Kidney epithelial cell (primary cell): ENCODE data around the gene TOMT. TPM values are rescaled to one million over a fixed set of nuclear protein-coding genes. Genes with fewer than 3 reads are reported as not detected.

Experiments
- DNase-seq: peaks from one replicate; pipeline ENCODE4 v3.0.0-alpha.2; 2010; ENCODE audit warnings: low read depth
- H3K27me3 ChIP-seq: 2 replicates; pipeline ENCODE4 v1.6.0; 2011; ENCODE audit warnings: low read length; ENCODE audit not compliant: control insufficient read depth, insufficient read depth
- H3K36me3 ChIP-seq: 2 replicates; pipeline ENCODE4 v1.5.1; 2011; ENCODE audit warnings: low read length; ENCODE audit not compliant: control insufficient read depth, insufficient read depth
- H3K4me3 ChIP-seq: 2 replicates; pipeline ENCODE4 v1.5.1; 2011; ENCODE audit warnings: low read depth, mild to moderate bottlenecking, control low read depth, low read length
- total RNA-seq: library from RNA; depleted of rRNA; stranded (reverse); fragments of >200 nt; gene quantifications from 2 replicates; pipeline ENCODE4 v1.2.3, GENCODE V29; 2015
- TF ChIP-seq, protein P1 (sequence below): IDR thresholded peaks from 2 replicates; pipeline ENCODE4 v1.5.1; 2011; ENCODE audit warnings: mild to moderate bottlenecking, moderate library complexity, low read length, control low read depth, inconsistent platforms; ENCODE audit not compliant: insufficient read depth, poor library complexity, severe bottlenecking

Gene TOMT, protein sequence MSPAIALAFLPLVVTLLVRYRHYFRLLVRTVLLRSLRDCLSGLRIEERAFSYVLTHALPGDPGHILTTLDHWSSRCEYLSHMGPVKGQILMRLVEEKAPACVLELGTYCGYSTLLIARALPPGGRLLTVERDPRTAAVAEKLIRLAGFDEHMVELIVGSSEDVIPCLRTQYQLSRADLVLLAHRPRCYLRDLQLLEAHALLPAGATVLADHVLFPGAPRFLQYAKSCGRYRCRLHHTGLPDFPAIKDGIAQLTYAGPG
- not detected in 2 replicates for total RNA-seq

DNA sequence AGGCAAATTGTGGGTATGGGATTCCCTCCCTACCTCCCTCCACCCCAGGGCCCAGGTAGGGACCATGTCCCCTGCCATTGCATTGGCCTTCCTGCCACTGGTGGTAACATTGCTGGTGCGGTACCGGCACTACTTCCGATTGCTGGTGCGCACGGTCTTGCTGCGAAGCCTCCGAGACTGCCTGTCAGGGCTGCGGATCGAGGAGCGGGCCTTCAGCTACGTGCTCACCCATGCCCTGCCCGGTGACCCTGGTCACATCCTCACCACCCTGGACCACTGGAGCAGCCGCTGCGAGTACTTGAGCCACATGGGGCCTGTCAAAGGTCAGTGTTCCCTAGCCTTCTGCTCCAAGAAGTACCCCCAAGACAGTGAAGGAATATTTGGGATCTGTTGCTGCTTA is at the start of gene TOMT:
TOMT (plus strand) TSS at position 37 of the 400 bp plus-strand sequence; CDS start at position 65, 28 bp downstream.
- TF ChIP-seq, protein P1, sequence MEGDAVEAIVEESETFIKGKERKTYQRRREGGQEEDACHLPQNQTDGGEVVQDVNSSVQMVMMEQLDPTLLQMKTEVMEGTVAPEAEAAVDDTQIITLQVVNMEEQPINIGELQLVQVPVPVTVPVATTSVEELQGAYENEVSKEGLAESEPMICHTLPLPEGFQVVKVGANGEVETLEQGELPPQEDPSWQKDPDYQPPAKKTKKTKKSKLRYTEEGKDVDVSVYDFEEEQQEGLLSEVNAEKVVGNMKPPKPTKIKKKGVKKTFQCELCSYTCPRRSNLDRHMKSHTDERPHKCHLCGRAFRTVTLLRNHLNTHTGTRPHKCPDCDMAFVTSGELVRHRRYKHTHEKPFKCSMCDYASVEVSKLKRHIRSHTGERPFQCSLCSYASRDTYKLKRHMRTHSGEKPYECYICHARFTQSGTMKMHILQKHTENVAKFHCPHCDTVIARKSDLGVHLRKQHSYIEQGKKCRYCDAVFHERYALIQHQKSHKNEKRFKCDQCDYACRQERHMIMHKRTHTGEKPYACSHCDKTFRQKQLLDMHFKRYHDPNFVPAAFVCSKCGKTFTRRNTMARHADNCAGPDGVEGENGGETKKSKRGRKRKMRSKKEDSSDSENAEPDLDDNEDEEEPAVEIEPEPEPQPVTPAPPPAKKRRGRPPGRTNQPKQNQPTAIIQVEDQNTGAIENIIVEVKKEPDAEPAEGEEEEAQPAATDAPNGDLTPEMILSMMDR = no peak
- H3K27me3 ChIP-seq = no peaks in the 10 kb centered on the region
- no peak within 1 kb of the TSS for H3K4me3 ChIP-seq
- DNase-seq = no peak
- H3K36me3 ChIP-seq = no peaks in the 10 kb centered on the region

DNA sequence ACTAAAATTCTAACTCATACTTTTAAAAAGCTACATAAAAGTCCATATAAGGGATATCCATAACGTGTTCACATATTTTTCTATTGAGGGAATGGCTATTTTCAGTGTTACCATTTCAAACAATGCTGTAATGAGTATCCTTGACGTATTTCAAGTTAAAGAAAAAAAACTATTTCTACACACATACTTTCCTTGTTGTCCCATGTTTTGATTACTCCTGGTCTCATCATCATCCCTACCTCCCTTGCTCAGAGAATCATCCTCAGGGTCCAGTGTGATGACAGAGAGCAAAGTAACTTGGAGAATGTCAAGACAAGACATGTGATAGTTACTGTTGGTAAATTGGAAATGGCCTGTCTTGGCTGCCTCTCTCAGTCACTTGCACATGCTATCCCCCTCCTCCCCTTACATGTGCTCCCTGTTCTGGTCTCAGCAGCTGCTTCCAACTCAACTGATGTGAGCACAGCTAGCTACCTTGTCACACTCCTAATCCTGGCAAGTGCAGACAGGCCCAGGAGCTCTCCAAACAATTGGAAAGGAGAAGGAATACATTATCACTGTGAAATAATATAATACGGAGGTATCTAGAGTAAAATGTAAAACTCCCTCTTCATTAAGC is 47.2 kb upstream of the TOMT start:
- Histone ChIP-seq H3K27me3 (no peaks in the 10 kb centered on the region), H3K36me3 (no peaks in the 10 kb centered on the region), H3K4me3 (no peak overlapping the region)
- TF ChIP-seq, protein P1 = no peak
- no peak for DNase-seq

DNA sequence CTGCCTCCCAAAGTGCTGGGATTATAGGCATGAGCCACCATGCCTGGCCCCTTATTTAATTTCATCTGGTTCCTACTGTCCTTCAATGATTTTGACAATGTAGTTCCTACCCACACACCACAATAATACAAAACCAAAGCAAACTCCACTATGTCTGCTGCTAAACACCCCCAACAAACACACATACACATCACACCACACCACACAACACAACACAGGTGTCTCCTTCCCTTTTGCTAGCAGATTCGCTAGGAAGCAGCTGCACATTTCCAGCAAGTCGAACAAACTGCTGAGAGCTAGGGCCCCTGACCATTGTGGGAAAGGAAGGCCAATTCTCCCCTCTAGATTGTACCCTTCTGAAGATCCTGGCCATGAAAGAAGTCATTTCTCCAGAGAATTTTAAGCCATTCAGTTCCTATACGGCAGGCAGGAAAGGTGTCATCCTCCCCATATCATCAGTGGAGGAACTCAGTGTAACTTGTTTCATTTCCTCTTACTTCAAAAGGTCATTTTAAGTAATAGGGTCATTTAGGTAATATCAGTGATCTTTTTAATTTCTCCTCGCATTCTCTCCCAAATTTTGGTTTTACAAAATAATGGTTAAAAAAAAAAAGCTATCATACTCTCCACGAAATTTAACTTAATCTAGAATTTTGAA is 43.9 kb upstream of the TOMT start:
- TF ChIP-seq, protein P1 = no peak
- Histone ChIP-seq H3K27me3 (no peaks in the 10 kb centered on the region), H3K36me3 (no peaks in the 10 kb centered on the region), H3K4me3 (no peak overlapping the region)
- no peak for DNase-seq

DNA sequence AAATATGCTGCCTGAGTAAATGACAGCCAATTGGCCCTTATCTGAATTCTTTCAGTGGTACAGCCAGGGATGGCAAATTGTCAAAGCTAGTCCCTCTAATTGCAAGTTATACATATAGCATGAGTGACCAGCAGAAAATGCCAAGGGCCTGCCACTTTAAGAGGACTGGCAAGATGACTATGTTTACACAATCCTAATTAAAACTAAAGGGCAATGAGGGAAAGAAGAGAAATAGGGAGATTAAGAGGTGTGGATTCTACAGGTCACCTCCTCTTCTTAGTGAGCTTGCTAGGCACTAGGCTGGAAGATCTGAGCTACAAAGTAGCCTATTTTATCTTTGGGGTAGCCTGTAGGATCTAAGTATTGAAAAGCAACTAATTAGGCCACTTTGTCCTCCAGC is 38.9 kb upstream of the TOMT start:
- TF ChIP-seq, protein P1 = no peak
- DNase-seq = no peak
- Histone ChIP-seq H3K36me3 (peaks cover 1% of the 10 kb centered on the region), H3K27me3 (no peaks in the 10 kb centered on the region), H3K4me3 (no peak overlapping the region)

DNA sequence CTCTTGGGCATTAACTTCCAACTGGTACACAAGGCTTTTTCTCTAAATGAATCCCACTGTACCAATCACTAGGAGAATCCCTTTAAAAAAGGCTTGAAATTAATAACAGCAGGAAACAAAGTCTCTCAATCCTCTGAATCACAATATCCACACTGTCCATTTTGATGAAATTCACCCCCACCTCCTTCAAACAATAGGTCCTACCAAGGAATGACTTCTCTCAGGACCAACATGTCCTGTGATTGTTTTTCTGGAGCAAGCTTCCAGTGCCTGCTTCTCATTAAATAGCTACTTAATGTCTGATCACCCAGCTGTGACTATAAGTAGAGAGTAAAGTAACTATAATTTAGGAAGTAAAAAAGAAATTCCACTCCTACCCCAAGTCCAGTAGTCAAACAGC is 38.5 kb upstream of the TOMT start:
- peaks cover 1% of the 10 kb centered on the region for H3K36me3 ChIP-seq
- H3K4me3 ChIP-seq = no peak overlapping the region
- H3K27me3 ChIP-seq = no peaks in the 10 kb centered on the region
- TF ChIP-seq, protein P1 = no peak
- DNase-seq = no peak
